ENCODE data around the gene PPDPF.
"Not testable (repeated sequence)": the region's sequence is repeated elsewhere in the genome, so short reads cannot be mapped to it uniquely, and the experiment has no call there.

The PPDPF gene

GRCh38 chr20:63553251-63553932 lies 32.8 kb downstream of the PPDPF start:
- peak; percentile 92 for DNase-seq

GRCh38 chr20:63553933-63554290 lies 33.3 kb downstream of the PPDPF start, which contains the start of gene FNDC11:
Gene FNDC11 (plus strand): TSS chr20:63554159. CDS start chr20:63555664, 1,505 bp downstream.
- no peak for DNase-seq

- DNase-seq, result no peak
Measured at GRCh38 chr20:63554361-63555278, 34.1 kb downstream of the PPDPF start.

DNA sequence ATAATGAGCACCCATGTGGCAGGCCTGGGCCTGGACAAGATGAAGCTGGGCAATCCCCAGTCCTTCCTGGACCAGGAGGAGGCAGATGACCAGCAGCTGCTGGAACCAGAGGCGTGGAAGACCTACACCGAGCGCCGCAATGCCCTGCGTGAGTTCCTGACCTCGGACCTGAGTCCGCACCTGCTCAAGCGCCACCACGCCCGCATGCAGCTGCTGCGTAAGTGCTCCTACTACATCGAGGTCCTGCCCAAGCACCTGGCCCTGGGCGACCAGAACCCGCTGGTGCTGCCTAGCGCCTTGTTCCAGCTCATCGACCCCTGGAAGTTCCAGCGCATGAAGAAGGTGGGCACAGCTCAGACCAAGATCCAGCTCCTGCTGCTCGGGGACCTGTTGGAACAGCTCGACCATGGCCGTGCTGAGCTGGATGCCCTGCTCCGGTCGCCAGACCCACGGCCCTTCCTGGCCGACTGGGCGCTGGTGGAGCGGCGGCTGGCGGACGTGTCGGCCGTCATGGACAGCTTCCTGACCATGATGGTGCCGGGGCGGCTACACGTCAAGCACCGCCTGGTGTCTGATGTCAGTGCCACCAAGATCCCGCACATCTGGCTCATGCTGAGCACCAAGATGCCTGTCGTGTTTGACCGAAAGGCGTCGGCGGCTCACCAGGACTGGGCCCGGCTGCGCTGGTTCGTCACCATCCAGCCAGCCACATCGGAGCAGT lies 35.3 kb downstream of the PPDPF start:
- no peak for DNase-seq

DNA sequence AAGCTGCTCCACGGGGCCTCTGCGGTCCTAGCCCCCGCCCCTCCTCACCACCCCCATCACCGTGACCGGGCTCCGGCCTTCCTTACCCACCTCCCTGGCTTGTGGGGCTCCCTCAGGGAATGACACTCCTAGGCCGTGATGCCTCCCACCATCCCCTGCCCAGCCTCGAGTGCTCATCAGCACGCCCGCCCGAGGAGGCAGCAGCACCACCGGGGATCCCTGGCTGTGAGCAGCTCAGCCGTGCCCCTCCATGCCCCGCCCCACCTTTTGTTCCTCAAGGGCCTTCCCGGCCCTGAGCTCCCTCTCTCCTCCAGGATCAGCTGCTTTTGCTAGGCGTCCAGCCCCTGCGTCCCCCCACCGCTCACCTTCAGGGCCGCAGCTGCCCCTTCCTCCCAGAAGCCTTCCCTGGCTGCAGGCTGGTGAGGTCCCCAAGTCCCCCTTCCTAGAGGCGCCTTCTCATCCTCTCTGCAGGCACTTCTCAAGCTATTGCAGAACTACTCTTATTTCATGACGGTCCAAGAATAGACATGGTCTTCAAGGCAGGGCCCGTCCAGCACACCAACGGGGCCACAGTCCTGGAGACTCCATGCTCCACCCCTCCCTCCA lies 36.4 kb downstream of the PPDPF start:
- no peak for DNase-seq

GRCh38 chr20:63557481-63557891 lies 36.9 kb downstream of the PPDPF start:
- no peak for DNase-seq

- no peak for DNase-seq
Measured at GRCh38 chr20:63558804-63559484, 38.4 kb downstream of the PPDPF start.

DNA sequence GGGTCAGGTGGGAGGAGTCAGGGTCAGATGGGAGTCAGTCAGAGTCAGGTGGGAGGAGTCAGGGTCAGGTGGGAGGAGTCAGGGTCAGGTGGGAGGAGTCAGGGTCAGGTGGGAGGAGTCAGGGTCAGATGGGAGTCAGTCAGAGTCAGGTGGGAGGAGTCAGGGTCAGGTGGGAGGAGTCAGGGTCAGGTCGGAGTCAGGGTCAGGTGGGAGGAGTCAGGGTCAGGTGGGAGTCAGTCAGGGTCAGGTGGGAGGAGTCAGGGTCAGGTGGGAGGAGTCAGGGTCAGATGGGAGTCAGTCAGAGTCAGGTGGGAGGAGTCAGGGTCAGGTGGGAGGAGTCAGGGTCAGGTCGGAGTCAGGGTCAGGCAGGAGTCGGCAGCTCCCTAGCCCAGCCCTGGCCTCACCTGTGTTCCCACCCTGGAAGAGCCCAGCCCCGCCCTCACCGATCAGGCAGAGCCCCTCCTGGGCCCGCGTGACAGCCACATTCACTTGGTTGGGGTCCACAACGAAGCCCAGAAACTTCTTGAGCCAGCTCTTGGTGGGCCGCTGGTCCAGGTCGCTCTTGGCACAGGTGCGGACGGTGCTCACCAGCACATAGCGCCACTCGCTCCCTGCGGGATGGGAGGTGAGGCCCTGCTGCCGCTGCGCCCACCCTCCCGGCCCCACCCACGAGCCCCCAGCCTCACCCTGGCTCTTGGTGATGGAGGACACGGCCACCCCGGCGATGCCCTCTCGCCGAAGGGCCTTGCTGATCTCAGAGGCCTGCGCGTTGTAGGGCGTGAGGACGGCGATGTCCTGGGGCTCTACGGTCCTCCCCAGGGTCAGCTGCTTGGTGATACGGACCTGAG lies 39.1 kb downstream of the PPDPF start:
- not testable (repeated sequence) for DNase-seq

DNA sequence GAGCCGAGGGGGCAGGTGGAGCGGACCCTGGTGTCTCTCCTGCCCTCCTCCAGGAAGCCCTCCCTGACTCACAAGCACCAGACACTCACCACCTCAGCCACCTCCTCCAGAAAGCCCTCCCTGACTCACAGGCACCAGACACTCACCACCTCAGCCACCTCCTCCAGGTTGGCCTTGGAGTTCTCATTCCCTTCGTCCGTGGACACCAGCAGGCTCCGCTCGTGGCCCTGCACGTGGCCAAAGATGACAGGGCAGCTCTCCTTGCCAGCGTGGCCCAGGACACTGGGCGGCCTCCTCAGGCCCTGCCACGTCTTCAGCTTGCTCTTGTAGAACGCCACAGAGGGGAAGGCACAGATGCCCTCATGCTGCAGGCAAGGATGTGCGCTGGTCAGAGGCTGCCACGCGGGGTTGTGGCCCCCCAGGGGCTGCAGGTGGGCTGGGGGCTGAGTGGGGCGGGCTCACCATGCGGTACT lies 39.8 kb downstream of the PPDPF start:
- DNase-seq, result no peak

- DNase-seq, result no peak
Measured at GRCh38 chr20:63560856-63561609, 40.5 kb downstream of the PPDPF start.

- no peak for DNase-seq
Measured at GRCh38 chr20:63561624-63562396, 41.2 kb downstream of the PPDPF start.

- no peak for DNase-seq
Measured at GRCh38 chr20:63562461-63563224, 42.1 kb downstream of the PPDPF start.

GRCh38 chr20:63563225-63563935 lies 42.8 kb downstream of the PPDPF start:
- DNase-seq, result no peak

- DNase-seq, result no peak
Measured at GRCh38 chr20:63564036-63564810, 43.7 kb downstream of the PPDPF start.

GRCh38 chr20:63565021-63565698 lies 44.6 kb downstream of the PPDPF start:
- DNase-seq, result no peak

DNA sequence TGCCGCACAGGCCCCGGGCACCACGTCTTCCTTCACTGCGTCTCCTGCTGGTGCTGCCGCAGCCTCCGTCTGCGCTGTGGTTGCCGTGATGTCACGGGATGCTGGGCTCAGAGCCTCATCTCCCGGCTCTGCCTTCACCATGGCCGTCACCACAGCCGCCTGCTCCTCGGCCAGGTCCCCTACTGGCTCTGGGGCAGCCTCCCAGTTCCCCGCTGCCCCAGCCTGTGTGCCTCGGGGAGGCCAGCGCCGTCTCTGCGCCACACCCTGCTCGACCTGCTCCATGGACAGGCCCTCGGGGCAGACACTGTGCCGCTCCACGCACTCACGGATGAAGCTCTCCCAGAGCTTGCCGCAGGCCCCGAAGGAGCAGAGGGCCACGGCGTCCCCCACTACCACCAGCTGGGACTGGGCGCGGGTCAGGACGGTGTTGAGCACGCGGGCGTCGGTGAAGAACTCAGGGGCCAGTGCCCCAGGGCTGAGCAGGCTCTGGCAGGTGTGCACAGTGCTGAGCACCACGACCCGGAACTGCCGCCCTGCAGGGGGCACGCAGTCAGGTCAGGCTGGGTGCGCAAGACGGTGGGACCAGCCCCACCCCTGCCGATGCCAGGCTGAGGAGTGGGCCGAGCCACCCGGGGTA lies 45.3 kb downstream of the PPDPF start:
- DNase-seq, result no peak
